AG04449 (cell line): ENCODE data around the gene STOML1.

ENCODE experiments used
- CTCF ChIA-PET: fragments of 350-600 bp; formaldehyde crosslinking; extraction: SDS; loops from one replicate; lab custom pipeline; 2021; ENCODE audit warnings: antibody characterized with exemption; lab: Yijun Ruan, JAX
- POLR2A ChIA-PET: fragments of 400-600, 350-600 bp; formaldehyde crosslinking; extraction: SDS; loops from one replicate; lab custom pipeline; 2020; ENCODE audit warnings: antibody characterized with exemption, inconsistent platforms; lab: Yijun Ruan, JAX
- DNase-seq: peaks from one replicate; pipeline ENCODE4 v3.0.0-alpha.2; 2010; ENCODE audit warnings: low read depth, low spot score
- H3K4me3 ChIP-seq: 2 replicates; pipeline ENCODE4 v1.5.1; 2011; ENCODE audit warnings: low read depth, mild to moderate bottlenecking, control low read depth, low read length
- CTCF ChIP-seq: IDR thresholded peaks from one replicate; pipeline ENCODE4 v1.5.1; 2011; ENCODE audit warnings: mild to moderate bottlenecking, moderate library complexity, low read length, control low read depth, inconsistent platforms; ENCODE audit not compliant: insufficient read depth; ENCODE audit errors: missing control alignments

Gene STOML1

GRCh38 chr15:73996939-73997338, 4.8 kb upstream of the STOML1 start:
- POLR2A ChIA-PET, result no interaction called here
- TF ChIP-seq CTCF, result no peak
- H3K4me3 ChIP-seq, result peak overlapping the region; percentile 69
- CTCF ChIA-PET, result interaction anchor here (0.7 to 10.0 kb wide), 6 partner anchors 8 to 49 kb away, joined by 3 to 126 read pairs (median 4); no protein-coding TSS in a partner anchor
- DNase-seq, result no peak

- POLR2A ChIA-PET, result no interaction called here
- peak overlapping the region; percentile 69 for H3K4me3 ChIP-seq
- CTCF ChIA-PET, result interaction anchor here (0.7 to 10.0 kb wide), 8 partner anchors 9 to 50 kb away, joined by 3 to 126 read pairs (median 4); no protein-coding TSS in a partner anchor
- DNase-seq, result no peak
- no peak for TF ChIP-seq CTCF
Observed at GRCh38 chr15:73996267-73996666, 4.2 kb upstream of the STOML1 start.

- ChIA-PET POLR2A (interaction anchor here (0.9 to 1.4 kb wide), 7 partner anchors 10 to 56 kb away, joined by 3 to 10 read pairs (median 4); no protein-coding TSS in a partner anchor), CTCF (interaction anchor here (0.8 to 11.3 kb wide), 12 partner anchors 10 to 97 kb away, joined by 3 to 126 read pairs (median 6); no protein-coding TSS in a partner anchor)
- H3K4me3 ChIP-seq, result peak overlapping the region; percentile 69
- no peak for DNase-seq
- TF ChIP-seq CTCF, result no peak
Observed at GRCh38 chr15:73994912-73995622, 3.0 kb upstream of the STOML1 start.

- CTCF ChIA-PET, result interaction anchor here (0.8 to 11.3 kb wide), 15 partner anchors 11 to 327 kb away, joined by 3 to 126 read pairs (median 6); no protein-coding TSS in a partner anchor
- peak within 1 kb of the TSS; percentile 69 for H3K4me3 ChIP-seq
- no peak for TF ChIP-seq CTCF
- POLR2A ChIA-PET, result interaction anchor here (0.8 to 1.4 kb wide), 9 partner anchors 9 to 57 kb away, joined by 3 to 10 read pairs (median 3); no protein-coding TSS in a partner anchor
- peak; percentile 66 for DNase-seq
Observed at GRCh38 chr15:73994413-73994883, 2.4 kb upstream of the STOML1 start, which contains the start of gene PML. Gene PML (plus strand): TSS chr15:73994716. CDS start chr15:73994813, 97 bp downstream.

- H3K4me3 ChIP-seq, result peak overlapping the region; percentile 69
- no peak for TF ChIP-seq CTCF
- POLR2A ChIA-PET, result interaction anchor here (1.2 to 1.4 kb wide), 3 partner anchors 8 to 39 kb away, joined by 3 to 6 read pairs (median 5); no protein-coding TSS in a partner anchor
Observed at GRCh38 chr15:73993211-73993994, 1.3 kb upstream of the STOML1 start.

DNA sequence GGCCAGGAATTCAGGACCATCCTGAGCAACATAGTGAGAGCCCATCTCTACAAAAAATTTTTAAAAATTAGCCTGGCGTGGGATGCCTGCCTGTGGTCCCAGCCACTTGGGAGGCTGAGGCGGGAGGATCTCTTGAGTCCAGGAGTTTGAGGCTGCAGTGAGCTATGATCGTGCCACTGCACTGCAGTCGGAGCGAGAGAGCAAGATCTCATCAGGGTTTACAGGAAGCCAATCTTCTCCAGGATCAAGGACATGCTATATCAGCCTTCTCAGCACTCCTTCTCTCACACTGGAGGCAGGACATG, 451 bp upstream of the STOML1 start:
- H3K4me3 ChIP-seq, result peak overlapping the region; percentile 32
- no peak for TF ChIP-seq CTCF
- DNase-seq, result no peak
- ChIA-PET CTCF (interaction anchor here (0.8 to 11.3 kb wide), 17 partner anchors 9 to 329 kb away, joined by 3 to 126 read pairs (median 7); no protein-coding TSS in a partner anchor), POLR2A (no interaction called here)

More at GRCh38 chr15:73993211-73993994, 1.3 kb upstream of the STOML1 start:
- CTCF ChIA-PET, result interaction anchor here (0.8 to 11.3 kb wide), 21 partner anchors 11 to 328 kb away, joined by 3 to 126 read pairs (median 6); no protein-coding TSS in a partner anchor
- DNase-seq, result no peak
